Heart left ventricle (tissue), 13 donors: ENCODE results near the gene TRIM40.

ENCODE experiments used
- CTCF ChIP-seq, 12 donors: fragments of 200-600 bp; sonication (generic) in 4 of 12; IDR thresholded peaks; one replicate each; pipeline versions ENCODE4 v1.5.0 to v1.8.0; 2018 to 2022; ENCODE audit warnings: antibody characterized with exemption in 12 of 12, mild to moderate bottlenecking in 5 of 12
- POLR2A ChIP-seq, 2 donors: fragments of 450-650 bp; IDR thresholded peaks; one replicate each; pipeline ENCODE4 v1.6.1; 2017; ENCODE audit warnings: antibody characterized with exemption in 2 of 2, mild to moderate bottlenecking in 2 of 2, moderate library complexity in 2 of 2
- donor health status: ischemic (EF 13 %, LVEDD 7.1; RV severe dilation, severe dysfunction).
- donor health status: DM: no; HTN: yes; CAD: no.
- donor health status: DM: no; HTN: no; CAD: no.
- donor health status: ischemic (EF 25% LVEDD 6.9; RV normal size, moderate dysfunction).
- donor health status: ischemic (EF 25% LVEDD 5.7; RV mildly dilated, moderate dysfunction).
- donor health status: ischemic (EF 35%, LVEDD 5.7; RV mildly dilated, moderate dysfunction).
- donor health status: nonischemic (EF 11% LVEDD 7.7; RV severe dilation, severe dysfunction).
- donor health status: DM: yes; HTN: yes; CAD: no.
- donor health status: PGD.
- donor health status: ischemic (EF 29% LVEDD 5.4; RV normal size, mild dysfunction).
- donor health status: nonischemic (EF 23%, LVEDD 6.1; RV moderate dilation, normal function).

GRCh38 chr6:30102970-30103871, 32.7 kb upstream of the TRIM40 start:
- TF ChIP-seq POLR2A (IDR thresholded peaks at IDR 0.05) (peak in 1 of 2 donors; percentile 24), CTCF (IDR thresholded peaks at IDR 0.05) (peak; percentile 71 to 94 (median 90))
